HEK293T (cell line): ENCODE data around the gene CELF4.

Experiments used
- ARNT ChIP-seq: fragments of 450-650 bp; IDR thresholded peaks from 2 replicates; pipeline ENCODE4 v1.6.1; 2017; ENCODE audit warnings: mild to moderate bottlenecking
- ELF4 ChIP-seq: fragments of 450-650 bp; IDR thresholded peaks from 2 replicates; pipeline ENCODE4 v1.6.1; 2017; ENCODE audit warnings: antibody characterized with exemption
- FOXA1 ChIP-seq: fragments of 450-650 bp; IDR thresholded peaks from 2 replicates; pipeline ENCODE4 v1.6.1; 2016; ENCODE audit warnings: mild to moderate bottlenecking
- L3MBTL2 ChIP-seq: fragments of 450-650 bp; conservative IDR thresholded peaks from 2 replicates; pipeline ENCODE4 v1.6.1; 2016; ENCODE audit warnings: mild to moderate bottlenecking
- SP1 ChIP-seq: fragments of 450-650 bp; IDR thresholded peaks from 2 replicates; pipeline ENCODE4 v1.6.1; 2017
- SUZ12 ChIP-seq: fragments of 450-650 bp; IDR thresholded peaks from 2 replicates; pipeline ENCODE4 v1.6.1; 2016; ENCODE audit warnings: mild to moderate bottlenecking
- ZNF384 ChIP-seq: fragments of 450-650 bp; IDR thresholded peaks from 2 replicates; pipeline ENCODE4 v1.6.1; 2016

DNA sequence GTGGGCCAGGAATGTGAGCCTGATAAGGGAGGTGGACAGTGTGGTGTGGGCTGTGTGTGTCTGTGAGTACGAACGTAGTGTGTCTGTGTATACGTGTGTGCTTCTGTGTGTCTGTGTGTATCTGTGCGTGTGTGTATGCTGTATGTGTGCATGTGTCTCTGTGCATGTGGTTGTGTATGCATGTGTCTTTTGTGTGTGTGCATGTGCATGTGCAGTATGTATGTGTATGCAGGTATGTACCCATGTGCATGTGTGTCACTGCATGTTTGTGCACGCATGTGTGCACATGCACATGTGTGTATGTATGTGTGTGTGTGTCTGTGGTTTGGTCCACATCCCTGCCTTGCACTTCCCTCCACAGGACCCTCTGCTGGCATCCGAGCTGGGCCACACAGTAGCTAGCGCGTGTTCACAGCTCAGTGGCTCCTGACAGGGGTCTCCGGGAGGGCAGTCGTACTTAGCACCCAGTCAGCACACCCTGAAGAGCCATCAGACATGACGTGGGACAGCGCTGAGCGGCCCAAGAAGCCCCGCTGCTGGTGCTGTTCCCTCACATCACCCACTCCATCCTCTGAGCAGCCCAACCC lies 114.3 kb downstream of the CELF4 start:
- TF ChIP-seq FOXA1 (no peak), ZNF384 (no peak), SUZ12 (no peak), L3MBTL2 (no peak), ARNT (no peak), SP1 (no peak), ELF4 (no peak)
